ENCODE results near the gene ALDH4A1. TPM values are rescaled to one million over a fixed set of nuclear protein-coding genes. Genes with fewer than 3 reads are reported as not detected.

ALDH4A1 gene
- total RNA-seq, 1 experiment from 2014 or later = 26.1 TPM

- Histone ChIP-seq H3K27ac (ENCODE audit: insufficient read length, low read depth, low read length) (no peak overlapping the region), H3K4me2 (ENCODE audit: insufficient read depth, insufficient read length, low read length) (no peak overlapping the region), H3T11ph (ENCODE audit: low read length) (no peak overlapping the region), H3K4me1 (ENCODE audit: insufficient read depth, low read length) (no peaks in the 10 kb centered on the region), H3K9ac (ENCODE audit: extremely low read depth, insufficient read length, low read length) (no peak overlapping the region), H3K79me1 (ENCODE audit: insufficient read depth, low read depth, low read length, poor library complexity, severe bottlenecking) (no peaks in the 10 kb centered on the region), H3K79me2 (ENCODE audit: insufficient read depth, low read length) (no peaks in the 10 kb centered on the region), H3K23ac (ENCODE audit: insufficient read length, low read depth, low read length) (no peak overlapping the region), H4K5ac (ENCODE audit: insufficient read length, low read depth, low read length) (no peak overlapping the region), H2BK12ac (ENCODE audit: insufficient read length, low read depth, low read length) (no peak overlapping the region), H3K27me3 (ENCODE audit: insufficient read depth, low read length) (no peaks in the 10 kb centered on the region; the same call in 1 of the 2 replicates), H2AK5ac (ENCODE audit: insufficient read length, low read length) (no peak overlapping the region), H4K8ac (replicated peaks; ENCODE audit: insufficient read length, low read depth, low read length) (no peak overlapping the region), H3K18ac (ENCODE audit: insufficient read length, low read depth, low read length) (no peak overlapping the region), H2BK15ac (ENCODE audit: low read depth, low read length) (no peak overlapping the region), H3K23me2 (ENCODE audit: insufficient read length, low read depth, low read length, poor library complexity, severe bottlenecking) (no peaks in the 10 kb centered on the region), H2BK20ac (ENCODE audit: low read depth, low read length, poor library complexity, severe bottlenecking) (no peak overlapping the region), H4K20me1 (ENCODE audit: control insufficient read depth, insufficient read depth, insufficient read length) (no peaks in the 10 kb centered on the region), H2BK5ac (ENCODE audit: insufficient read length, low read length) (no peak overlapping the region), H3K56ac (ENCODE audit: insufficient read length, low read depth, low read length) (no peak overlapping the region), H3K4ac (ENCODE audit: low read depth, low read length) (no peak overlapping the region), H2BK120ac (ENCODE audit: low read depth, low read length, poor library complexity, severe bottlenecking) (no peak overlapping the region), H3K14ac (ENCODE audit: insufficient read depth, low read length) (no peak overlapping the region), H4K91ac (ENCODE audit: insufficient read length, low read depth, low read length) (no peak overlapping the region), H2AFZ (ENCODE audit: low read length) (no peak overlapping the region), H3K9me3 (ENCODE audit: control insufficient read depth, low read depth, low read length) (no peaks in the 10 kb centered on the region)
- whole genome bisulfite sequencing (ENCODE audit: extremely low coverage, insufficient read length, low lambda C conversion rate) = no CpG with 5 or more reads among the region's 2 CpGs
- H3K36me3 Mint-ChIP-seq (ENCODE audit: insufficient read depth in 1 of 3, low read depth in 3 of 3) = peaks cover 0 to 7% (median 4%) of the 10 kb centered on the region in 3 experiments; a peak in 2 of 7 replicates
- no peak overlapping the region for H3K4me3 Mint-ChIP-seq
- no peak overlapping the region for H3K27ac Mint-ChIP-seq
- H3K4me1 Mint-ChIP-seq = no peaks in the 10 kb centered on the region
- TF ChIP-seq CTCF (conservative IDR thresholded peaks at IDR 0.05) = no peak
- H3K9me3 Mint-ChIP-seq = peaks cover 16 to 20% of the 10 kb centered on the region in 2 experiments
- DNase-seq = no peak
- peaks cover 34% of the 10 kb centered on the region for H3K27me3 Mint-ChIP-seq (ENCODE audit: low read depth)
Measured at GRCh38 chr1:18831656-18832055, 70.7 kb downstream of the ALDH4A1 start.
